HepG2 (cell line): ENCODE data around the gene BCAS3.

Experiments used
- SPEN ChIP-seq: sonication (generic); formaldehyde crosslinking; IDR thresholded peaks from 2 replicates; pipeline ENCODE4 v1.5.1; 2020; ENCODE audit warnings: low read depth, mild to moderate bottlenecking, missing genetic modification reagents
- ZC3H13 ChIP-seq: sonication (generic); formaldehyde crosslinking; IDR thresholded peaks from 2 replicates; pipeline ENCODE4 v1.8.1; 2023; ENCODE audit warnings: mild to moderate bottlenecking, missing genetic modification reagents, moderate library complexity
- TF ChIP-seq, protein P1 (sequence below): IDR thresholded peaks from 2 replicates; pipeline ENCODE4 v1.6.1; 2016; ENCODE audit warnings: low read depth, borderline replicate concordance

DNA sequence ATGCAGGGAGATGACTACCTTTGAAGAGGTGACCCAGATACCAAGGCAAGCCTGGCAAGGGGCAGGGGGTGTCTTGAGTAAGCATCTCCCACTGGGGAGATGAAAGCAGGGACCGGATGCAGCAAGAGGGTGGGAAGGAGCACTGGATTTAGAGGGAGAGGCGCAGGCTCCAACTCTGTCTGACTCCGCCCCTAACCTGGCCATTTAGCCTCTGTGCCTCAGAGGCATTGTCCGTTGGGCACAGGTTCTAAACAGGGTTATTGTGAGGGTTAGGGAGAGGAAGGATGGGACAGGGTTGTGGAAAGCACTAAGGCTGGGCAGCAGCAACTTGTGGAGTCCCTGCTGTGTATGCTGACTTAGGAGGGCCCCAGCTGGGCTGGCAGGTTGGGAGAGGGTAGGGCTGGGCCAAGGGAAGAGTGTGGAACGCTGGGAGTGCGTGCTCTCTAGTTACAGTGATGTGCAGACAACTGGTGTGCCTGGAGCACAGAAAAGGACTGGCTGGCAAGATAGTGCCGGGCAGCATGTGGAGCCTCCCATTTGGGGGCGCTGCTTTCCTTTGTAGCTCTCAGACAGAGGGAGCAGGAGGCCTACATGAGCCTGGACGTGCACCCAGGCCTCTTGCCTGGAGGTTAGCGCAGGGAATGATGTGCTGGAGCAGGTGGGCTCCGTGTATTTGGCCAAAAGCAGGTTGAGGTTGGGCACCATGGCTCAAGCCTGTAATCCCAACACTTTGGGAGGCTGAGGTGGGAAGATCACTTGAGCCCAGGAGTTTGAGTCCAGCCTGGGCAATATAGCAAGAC is 748.2 kb downstream of the BCAS3 start:
- TF ChIP-seq ZC3H13, result no peak
- TF ChIP-seq, protein P1, sequence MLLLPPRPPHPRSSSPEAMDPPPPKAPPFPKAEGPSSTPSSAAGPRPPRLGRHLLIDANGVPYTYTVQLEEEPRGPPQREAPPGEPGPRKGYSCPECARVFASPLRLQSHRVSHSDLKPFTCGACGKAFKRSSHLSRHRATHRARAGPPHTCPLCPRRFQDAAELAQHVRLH (CRISPR knock-in tag), result peak; percentile 68; the same call in 1 of the 2 replicates
- TF ChIP-seq SPEN (CRISPR knock-in tag), result peak; percentile 55; the same call in 1 of the 2 replicates
